Dermis blood vessel endothelial cell (primary cell): Measurements from ENCODE around the gene CFAP206. TPM values are rescaled to one million over a fixed set of nuclear protein-coding genes. Genes with fewer than 3 reads are reported as not detected.
"Not testable (repeated sequence)": the region's sequence is repeated elsewhere in the genome, so short reads cannot be mapped to it uniquely, and the experiment has no call there.

ENCODE experiments used
- DNase-seq: peaks from one replicate; pipeline ENCODE4 v3.0.0; 2010
- total RNA-seq: library from RNA; depleted of rRNA; stranded (reverse); fragments of >200 nt; gene quantifications from 2 replicates; pipeline ENCODE4 v1.2.3, GENCODE V29; 2014

Gene CFAP206
- total RNA-seq, 1 donor from 2014 or later = 0.51 TPM

- DNase-seq = no peak
Measured at GRCh38 chr6:87426789-87427188, 19.0 kb downstream of the CFAP206 start.

DNA sequence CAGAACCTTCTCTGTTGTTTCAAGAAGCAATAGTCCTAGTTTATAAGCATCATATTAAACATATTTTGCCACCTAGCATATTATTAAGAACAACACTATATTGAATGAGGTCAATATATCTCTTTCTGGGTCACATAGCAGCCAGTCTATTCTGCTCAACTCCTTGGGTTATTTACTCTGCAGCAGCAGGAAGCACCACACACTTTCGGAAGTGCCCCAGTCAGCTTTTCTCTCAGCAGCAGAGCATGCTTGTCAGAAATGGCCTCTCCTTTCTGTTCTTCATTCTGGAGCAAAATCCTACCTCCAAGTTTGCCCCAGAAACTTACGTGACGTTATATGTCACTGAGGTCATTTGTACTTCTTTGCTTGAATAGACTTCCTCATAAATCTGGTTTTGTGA is 22.7 kb downstream of the CFAP206 start:
- DNase-seq = no peak

DNA sequence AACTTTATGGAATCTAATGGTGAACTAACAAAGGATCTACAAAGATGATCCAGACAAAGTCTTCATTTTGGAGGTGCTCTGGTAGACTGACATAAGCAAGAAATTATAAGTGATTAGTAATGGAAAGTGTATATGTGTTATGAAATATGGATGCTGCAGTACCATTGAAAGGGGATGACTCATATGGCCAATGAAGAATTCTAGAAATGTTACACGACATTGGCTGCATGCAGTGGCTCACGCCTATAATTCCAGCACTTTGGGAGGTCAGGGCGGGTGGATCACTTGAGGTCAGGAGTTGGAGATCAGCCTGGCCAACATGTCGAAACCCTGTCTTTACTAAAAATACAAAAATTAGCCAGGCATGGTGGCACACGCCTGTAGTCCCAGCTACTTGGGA is 23.5 kb downstream of the CFAP206 start:
- no peak for DNase-seq

DNA sequence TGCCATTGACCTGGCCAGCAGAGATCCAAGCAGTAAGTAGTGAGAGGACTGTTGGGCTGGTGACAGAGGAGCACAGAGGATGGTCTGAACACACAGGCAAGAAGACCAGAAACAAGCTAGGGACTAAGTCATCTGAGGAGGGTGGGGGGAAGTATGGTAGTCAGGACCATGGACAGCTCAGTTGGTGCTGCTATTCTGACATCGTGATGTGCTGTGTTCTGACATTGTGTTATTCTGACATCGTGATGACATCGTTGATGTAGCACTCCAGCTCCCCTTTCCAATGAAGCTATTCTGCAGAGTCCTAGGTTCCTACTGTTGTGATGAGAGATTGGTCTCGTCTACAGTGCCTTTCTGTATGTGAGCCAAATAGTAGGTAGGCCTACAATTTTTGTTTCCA is 28.7 kb downstream of the CFAP206 start:
- peak; percentile 87 for DNase-seq

- no peak for DNase-seq
Measured at GRCh38 chr6:87441711-87442110, 33.9 kb downstream of the CFAP206 start.

DNA sequence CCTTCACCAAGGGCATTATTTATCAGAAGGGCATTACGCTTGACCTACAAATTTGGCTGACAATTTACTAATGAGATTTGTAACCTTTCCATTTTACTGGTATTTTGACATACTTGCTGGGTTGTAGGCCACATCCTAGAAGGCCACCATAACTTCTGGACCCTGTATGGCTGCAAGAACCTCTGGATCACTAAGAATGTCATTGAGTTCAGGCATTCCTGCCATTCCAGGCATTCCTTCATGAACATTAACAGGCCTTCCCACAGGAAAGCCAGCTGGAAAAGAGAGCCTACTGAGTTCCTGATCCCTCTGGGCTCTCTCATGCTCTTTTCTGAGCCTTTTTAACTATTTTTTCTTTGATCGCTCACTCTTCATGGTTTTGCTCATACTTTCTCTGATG is 36.6 kb downstream of the CFAP206 start:
- no peak for DNase-seq

DNA sequence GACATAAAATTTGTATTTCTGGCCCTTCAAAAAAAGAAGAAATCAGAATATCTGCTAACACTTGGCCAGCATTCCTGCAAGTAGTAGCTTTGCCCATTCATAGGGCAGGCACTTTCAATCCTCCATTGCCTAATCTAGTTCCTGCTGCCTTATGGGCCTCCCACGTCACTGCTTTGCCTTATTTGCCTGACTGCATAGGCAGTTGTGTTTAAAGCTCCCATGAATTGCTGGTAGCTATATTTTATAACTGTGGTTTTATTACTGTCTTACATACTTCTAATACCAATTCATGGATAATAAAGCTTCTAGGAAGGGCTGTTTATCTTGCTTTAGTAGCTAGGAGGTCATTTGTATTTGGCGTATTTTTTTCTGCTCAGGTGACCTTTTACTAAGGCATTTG is 57.3 kb downstream of the CFAP206 start:
- DNase-seq = no peak

GRCh38 chr6:87472525-87473418 is 65.0 kb downstream of the CFAP206 start, which contains the start of gene SLC35A1:
TSS of gene SLC35A1 (plus strand) at chr6:87472974. CDS start at chr6:87473004, 30 bp downstream.
- peak; percentile 87 for DNase-seq

- DNase-seq = peak; percentile 69
Measured at GRCh38 chr6:87473419-87473903, 65.7 kb downstream of the CFAP206 start.

- DNase-seq = no peak
Measured at GRCh38 chr6:87481931-87482330, 74.2 kb downstream of the CFAP206 start.

DNA sequence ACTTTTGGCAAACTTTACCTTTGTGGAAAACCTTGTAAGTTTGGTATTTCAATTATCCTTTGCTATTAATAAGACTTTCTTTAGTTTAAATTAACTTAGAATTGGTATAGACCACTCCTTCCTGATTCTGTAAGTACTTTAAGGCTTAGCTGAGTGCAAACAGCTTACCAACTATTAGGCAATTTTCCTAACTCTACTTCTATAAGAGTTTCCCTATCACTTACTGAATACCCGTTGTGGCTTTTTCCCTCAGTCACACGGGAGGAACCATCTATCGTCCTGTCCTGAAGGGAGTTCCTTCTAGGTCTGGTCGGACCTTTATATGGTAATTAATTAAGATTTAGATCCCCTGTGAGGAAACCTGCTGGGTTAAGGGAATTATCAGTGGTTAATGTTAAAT is 74.6 kb downstream of the CFAP206 start:
- no peak for DNase-seq

GRCh38 chr6:87483929-87484328 is 76.2 kb downstream of the CFAP206 start:
- no peak for DNase-seq

- DNase-seq = no peak
Measured at GRCh38 chr6:87484491-87484890, 76.7 kb downstream of the CFAP206 start.

DNA sequence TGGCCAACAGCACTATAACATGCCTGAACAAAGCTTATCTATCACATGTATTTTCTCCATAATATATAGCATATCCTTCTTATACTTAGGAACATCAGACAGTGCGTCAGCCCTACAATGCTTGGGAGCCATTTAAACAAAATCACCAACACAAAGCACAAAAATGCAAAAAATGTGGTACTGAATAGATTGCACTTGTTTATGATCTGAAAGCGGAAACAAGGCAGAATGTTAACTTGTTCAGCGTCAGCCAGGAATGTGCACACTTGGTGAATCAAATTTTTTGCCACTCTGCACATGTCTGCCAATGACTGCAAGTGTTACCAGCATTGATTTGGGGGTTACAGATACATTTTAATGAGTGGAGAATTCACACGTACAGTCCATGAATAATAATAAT is 79.8 kb downstream of the CFAP206 start:
- DNase-seq = peak; percentile 87

- not testable (repeated sequence) for DNase-seq
Measured at GRCh38 chr6:87489326-87489725, 81.6 kb downstream of the CFAP206 start.

DNA sequence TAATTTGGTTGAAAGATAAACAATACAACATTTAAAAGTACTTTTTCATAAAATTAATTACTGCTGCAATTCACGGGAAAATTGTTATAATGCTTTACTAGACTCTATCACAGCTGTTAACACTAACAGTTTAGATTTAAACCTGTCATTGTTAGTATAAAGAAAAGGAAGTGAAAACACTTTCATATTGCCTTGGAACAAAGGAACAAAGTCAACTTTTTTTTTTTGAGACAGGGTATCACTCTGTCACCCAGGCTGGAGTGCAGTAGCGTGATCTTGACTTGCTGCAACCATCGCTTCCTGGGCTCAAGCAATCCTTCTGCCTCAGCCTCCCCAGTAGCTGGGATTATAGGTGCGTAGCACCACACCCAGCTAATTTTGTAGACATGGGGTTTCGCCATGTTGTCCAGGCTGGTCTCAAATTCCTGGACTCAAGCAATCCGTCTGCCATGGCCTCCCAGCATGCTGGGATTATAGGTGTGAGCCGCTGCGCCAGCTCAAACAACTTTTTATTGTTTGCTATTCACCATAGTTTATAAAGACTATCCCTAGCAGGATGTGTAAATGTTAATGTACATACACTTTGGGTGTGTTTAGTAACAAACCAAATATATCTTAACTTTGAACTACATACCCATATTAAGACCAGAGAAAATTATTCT is 87.1 kb downstream of the CFAP206 start:
- DNase-seq = no peak

- DNase-seq = no peak
Measured at GRCh38 chr6:87498048-87498447, 90.3 kb downstream of the CFAP206 start.

DNA sequence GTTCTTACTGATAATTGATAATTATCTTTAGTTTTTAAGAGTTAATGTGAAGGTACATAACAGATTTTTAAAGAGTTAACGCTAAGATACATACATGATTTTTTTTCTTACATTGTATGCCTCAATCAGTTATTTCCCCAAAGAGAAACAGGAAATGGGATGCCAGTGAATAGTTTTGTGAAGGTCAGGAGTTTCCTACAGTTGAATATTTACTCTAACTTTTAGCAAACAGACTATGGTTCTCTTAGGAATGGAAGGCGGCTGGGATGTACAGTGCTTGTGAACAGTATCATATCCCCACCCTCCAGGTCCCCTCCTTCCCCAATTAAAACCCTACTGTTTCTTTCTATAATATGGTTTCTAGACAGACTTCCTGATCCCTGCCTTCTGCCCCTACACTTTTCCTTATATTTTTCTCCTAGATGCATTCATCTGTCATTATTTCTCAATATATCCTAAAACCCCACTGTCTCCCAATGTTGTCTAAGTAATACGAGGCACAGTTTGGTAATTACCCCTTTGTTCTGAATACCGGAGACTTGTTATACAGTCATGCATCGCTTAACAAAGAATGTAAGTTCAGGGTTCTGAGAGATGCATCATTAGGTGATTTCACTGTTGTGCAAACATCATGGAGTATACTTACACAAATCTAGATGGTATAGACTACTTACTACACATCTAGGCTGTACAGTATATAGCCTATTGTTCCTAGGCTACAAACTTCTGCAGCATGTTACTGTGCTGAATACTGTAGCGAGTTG is 94.2 kb downstream of the CFAP206 start:
- DNase-seq = peak; percentile 27

DNA sequence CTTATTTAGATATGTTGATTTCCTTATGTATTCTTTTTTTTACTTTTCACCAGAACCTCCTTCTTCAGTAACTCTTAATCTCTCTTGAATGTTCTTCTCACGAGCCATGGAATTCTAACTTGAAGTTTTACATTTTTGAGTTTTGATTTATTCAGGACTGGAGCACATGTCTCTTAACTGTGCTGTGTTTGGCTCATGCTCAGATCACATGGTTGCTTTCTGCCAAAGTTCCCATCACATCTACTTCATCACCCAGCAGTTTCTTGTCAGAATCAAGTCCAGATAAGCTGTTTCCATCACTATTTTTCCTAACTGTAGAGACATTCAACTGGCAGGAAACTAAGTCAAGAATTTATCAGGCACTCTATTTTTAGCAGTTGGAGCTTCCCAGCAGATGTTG is 96.7 kb downstream of the CFAP206 start:
- no peak for DNase-seq
